Regular cardiac myocyte (primary cell): ENCODE data around the gene ARL5B. TPM values are rescaled to one million over a fixed set of nuclear protein-coding genes. Genes with fewer than 3 reads are reported as not detected.

ENCODE experiments used
- total RNA-seq: library from RNA; depleted of rRNA; stranded (reverse); fragments of >200 nt; gene quantifications from 2 replicates; pipeline ENCODE4 v1.2.3, GENCODE V29; 2014

The ARL5B gene, protein sequence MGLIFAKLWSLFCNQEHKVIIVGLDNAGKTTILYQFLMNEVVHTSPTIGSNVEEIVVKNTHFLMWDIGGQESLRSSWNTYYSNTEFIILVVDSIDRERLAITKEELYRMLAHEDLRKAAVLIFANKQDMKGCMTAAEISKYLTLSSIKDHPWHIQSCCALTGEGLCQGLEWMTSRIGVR
- total RNA-seq, result 13.2 and 15.9 TPM in 2 replicates

DNA sequence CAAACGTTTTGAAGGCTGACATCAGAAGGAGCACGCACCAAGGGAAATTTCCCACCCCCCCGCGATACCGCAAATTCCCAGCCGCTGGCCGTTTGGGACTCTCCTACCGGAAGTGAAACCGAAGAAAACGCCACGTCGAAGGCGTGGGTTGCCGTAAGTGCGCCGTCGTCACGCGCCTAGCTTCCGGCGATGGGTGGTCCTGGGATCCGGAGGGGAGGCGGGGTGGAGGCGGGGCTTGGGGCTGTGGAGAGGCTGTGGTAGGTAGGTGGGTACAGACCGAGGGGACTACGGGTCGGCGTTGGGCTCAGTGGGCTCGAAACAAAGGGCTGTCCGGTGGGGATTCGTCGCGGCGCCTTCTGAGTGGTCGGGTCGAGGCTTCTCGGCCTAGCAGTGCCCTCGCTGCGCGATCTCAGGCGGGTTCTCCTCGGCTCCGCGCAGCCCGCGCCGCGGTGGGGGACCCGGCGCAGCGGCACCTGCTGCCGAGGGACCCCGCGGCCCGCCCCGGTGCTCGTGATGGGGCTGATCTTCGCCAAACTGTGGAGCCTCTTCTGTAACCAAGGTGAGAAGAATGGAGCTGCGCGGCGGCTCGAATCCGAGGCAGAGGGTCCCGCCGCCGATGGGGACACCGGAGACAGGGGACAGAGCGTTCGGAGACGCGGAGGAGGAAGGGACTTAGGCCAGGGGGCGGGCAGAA lies at the start of gene ARL5B:
Gene ARL5B, plus strand, starts transcription at position 307 of the 694 bp plus-strand sequence. Its CDS starts 207 bp downstream, at position 514.

DNA sequence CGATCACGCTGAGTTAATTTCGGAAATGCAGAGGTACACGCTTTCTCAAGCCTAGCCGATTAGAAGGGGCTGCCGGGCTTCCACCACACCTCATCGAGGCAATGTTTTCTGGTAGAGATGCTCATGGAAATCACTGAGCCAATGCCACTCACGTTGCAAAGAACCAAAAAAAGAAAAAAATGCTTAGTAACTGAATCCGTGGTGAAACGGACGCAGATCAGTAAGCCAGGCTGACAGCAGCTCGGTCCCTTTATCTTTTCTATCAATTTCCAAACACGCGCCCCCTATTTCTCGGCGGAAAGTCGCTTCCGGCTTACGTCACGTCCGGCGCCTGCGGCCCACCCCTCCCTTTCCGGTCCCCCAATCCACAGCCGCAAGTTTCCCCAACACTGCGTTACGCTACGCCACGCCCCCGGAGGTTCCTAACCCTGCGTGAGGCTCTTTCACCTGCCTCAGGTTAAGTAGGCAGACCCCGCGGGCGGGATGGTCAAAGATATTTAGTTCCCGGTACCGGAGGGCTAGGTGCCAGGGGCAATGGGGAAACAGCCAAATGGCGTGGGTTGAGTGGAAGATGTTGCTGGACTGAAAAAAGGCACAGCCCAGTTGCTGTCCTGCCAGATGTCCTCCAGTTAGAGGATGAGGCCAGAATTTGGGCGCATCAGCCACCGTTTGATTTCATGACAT lies 7.8 kb upstream of the ARL5B start, which contains the start of gene NSUN6:
Gene NSUN6, minus strand, starts transcription at position 264 of the 684 bp plus-strand sequence. CDS start 384 bp downstream, outside the sequence.

Other genes with a start within 250 kb of the ARL5B start
- 9.3 and 14.2 TPM in 2 replicates for gene NSUN6, start 7.8 kb upstream of the ARL5B start, total RNA-seq